ENCODE data around the gene SKAP2.

SKAP2 gene

DNA sequence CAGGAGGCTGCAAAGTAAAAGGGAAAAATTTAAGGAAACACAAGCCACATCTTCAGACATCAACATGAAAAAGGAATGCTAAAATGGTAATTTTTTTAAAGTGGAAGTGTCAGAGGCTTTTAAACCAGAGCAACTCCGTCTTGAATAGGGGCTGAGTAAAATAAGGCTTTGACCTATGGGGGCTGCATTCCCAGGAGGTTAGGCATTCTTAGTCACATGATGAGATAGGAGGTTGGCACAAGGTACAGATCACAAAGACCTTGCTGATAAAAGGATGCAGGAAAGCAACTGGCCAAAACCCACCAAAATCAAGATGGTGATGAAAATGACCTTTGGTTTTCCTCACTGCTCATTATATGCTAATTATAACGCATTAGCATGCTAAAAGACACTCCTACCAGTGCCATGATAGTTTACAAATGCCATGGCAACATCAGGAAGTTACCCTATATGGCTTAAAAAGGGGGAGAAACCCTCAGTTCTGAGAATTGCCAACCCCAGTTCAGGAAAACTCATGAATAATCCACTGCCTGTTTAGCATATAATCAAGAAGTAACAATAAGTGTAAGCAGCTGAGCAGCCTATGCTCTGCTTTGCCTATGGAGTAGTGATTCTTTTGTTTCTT is 128.3 kb downstream of the SKAP2 start:
- no peak for DNase-seq

DNA sequence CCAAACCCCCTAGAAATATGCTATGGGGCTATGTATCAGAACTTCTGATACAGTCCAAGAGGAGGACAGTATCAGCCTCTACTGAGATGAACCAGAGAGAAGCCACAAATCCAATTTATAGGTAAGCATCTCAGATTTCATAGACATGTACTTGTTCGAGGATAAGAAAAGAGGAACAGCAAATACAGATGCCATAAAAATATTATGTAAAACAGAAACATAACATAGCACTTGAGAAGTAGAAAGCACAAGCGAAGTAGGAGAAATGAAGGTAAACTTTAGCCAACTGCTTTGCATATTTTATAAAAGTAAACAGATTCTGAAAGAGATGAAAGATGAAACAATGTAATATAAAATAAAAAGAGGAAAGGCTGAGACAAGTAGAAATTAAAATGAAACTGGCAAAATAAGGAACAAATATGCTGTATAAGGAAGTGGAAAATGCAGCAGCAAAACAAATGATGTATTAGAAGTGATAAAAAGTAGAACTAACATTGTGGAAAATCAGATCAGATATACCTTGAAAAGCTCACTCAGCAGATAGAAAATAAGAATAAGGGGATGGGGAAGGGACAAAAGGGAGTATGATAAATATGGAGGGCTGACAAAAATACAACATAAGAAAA is 135.1 kb downstream of the SKAP2 start:
- peak; percentile 85 for DNase-seq

DNA sequence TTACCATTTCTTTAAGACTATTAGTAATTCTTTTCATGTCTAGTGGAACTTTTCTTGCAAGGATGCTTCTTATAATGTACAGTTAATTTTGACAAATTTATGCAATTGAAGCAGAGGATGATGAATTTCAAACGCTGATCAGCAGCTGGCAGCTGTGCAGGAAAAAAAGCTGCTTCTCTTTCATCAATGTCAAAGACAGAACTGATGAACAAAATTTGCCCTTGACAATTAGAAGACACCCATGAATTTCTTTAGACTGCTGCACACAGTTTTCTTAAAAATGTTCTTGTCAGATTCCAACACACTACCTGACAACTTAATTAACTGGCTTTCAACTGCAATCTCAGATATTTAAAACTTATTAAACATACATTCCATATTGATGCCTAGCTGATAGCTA is 138.3 kb downstream of the SKAP2 start:
- DNase-seq: no peak

DNA sequence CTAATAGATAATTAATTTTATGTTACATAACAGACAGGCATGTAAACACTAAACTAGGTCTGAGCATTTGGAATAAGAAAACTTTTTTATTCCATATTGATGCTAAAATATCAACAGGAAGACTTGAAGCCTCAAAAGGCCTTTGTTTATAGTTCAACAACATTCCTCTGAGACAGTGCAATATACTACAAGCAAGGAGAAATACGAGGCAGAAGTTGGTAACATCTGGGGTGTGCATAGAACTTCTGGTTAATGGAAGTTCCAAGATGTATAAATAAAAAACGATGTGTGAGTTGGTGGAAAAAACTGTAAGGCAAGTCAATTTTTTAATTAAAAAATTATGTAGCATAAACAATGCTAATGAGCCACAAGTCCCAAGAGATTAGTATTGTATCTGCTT is 139.6 kb downstream of the SKAP2 start:
- DNase-seq: no peak

DNA sequence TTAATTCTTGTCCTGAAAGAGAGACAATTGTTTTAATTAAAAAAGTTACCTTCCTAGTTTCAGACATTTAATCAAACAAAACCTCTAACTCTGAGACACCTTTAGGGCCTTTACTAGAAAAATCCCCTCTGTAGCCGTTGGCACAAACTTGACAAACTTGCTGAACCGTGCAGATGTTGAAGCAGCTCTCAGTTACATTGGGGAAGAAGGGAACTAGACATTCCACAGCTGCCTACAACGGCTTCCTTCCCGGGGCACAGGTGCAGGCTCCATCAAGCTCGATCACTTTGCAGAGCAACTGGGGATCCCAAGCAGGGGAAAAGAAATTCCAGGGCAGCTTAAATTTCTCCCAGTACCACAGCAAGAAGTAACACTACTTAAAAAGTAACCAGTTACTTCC is 141.3 kb downstream of the SKAP2 start:
- DNase-seq: peak; percentile 71

DNA sequence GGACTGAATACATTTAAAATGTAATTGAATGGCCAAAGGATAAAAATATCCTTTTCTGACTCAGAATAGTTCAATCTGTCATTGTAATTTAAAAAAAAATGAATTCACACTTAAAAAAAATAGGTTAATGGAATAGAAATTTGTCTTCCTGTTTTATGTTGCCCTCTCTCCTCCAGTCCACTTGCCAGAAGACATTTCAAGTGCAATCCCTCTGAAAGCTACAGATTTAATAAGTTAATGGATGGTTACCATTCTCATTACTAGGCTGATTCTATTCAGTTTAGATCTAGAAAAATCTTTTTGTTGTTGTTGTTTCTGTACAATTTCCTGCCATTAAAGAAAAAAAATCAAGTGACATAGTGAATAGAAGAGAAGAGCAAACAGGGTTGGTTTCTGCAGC is 142.9 kb downstream of the SKAP2 start:
- DNase-seq: no peak

DNA sequence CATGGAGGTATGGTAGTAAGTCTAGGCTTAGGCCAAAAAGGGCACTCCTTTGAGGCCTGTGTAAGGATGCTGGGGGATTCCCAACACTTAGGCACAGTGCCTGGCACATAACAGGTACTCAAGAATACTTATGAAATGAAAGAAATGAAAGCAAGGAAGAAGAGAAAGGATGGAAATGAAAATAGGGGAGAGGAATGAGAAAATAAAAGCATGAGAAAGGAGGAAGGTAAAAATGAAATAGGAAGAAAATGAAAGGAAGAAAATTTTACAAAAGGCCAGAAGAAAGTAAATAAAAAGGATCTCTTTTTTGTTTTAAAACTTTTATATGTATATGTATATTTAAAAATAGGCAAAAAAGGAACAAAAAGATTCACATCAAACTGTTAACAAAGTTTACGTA is 146.3 kb downstream of the SKAP2 start:
- no peak for DNase-seq

DNA sequence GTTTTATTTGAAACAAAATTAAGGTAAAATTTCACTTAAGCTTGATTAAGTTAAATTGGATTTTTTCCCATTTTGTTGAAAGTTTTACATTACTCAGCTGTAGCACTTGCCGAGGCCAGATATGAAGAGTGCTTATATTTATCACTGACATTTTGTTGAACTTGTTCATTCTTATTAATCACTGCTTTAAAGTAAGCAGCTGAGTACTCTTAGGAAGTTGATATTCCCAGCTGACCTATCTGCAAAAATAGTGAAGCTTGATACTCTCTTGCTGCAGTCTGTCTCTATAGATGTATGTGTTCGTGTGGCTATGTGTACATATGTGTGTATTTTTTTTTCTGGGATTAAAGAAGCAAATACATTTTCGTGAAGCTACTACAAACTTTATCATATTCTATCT is 150.0 kb downstream of the SKAP2 start:
- no peak for DNase-seq

DNA sequence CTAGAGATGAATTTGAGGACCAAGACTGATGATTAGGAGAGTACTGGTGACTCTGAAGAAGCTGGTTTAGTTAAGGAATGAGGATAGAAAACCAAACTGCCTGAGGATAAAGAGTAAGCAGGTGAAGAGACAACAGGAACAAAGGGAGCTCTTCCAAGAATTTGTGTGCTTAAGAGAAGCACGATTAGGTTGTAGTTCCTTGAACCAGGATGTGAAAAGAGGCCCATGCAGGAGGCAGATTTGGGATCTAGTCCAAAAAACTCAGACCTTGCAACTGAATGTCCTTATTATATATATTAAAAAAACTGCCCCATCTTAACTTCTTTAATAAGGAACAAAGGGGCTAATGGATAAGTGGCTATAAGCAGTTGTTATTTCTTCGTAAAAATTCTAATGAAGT is 150.4 kb downstream of the SKAP2 start:
- no peak for DNase-seq

DNA sequence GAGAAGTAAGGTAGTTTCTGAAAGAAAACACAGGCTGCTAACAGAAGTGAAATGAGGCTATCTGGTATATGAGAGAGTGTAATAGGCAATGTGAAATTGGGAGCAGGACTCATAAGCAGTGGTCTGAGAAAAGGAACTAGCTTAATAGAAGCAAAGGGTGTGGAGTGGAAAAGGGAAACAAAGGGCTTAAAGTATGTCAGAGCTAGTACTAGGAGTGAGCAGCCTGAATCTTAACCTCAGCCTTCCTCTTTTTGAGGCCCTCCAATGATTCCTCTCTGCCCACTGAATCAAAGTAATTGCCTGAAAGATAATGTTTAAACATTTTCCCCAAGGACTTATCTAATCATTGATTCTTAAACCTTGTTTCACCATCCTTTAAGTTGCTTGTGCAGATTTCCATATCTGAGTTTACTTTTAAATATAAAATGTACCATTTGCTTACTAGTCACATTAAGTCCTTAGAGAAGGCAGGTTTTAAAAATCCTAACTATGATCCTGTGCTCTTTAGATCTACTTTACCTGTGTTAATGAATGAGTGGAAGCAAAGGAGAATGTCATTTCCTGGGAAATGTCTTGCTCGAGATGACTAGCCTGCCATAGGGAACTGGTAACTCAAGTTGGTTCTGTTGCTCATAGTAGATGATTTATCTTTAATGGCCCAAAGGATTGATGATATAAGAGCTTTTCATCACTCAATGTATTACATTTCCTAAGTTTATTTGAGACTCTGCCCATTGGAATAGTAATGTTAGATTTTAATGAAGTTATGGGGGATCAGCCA is 155.0 kb downstream of the SKAP2 start:
- DNase-seq: no peak

DNA sequence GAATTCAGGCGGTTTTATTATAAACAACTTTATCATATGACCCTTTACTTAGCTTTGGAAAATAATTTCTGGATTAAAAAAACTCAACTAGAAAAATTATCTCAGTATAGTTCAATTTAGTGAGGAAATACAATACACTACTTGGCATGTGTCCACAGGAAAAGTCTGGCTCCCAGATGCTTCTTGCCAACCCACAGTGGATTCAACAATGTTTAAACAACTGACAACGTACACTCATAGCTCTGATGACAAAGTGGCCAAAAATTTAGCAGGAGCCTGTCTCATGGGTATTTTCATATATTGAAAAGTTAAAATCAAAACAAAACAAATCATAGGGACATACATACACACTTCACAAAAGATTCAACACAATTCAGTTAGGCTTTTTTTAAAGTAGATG is 158.8 kb downstream of the SKAP2 start:
- DNase-seq: no peak

DNA sequence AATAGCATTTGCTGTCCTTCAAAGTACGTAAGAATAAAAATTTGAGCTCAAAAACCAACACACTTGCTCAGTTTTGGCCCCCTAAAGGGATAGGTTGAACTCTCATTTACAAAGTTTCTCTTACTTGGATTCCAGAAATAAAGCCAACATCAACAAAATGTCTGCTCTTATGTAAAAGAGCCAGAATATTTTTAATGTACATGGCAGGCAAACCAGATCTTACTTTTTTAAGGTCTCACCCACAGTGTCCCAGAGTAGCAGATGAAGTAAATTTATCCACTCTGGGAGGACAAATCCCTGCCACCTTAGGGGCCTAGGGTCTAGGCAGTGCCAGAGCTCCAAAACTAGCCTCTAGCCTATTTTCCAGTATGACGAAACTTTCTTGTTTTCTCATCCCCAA is 159.6 kb downstream of the SKAP2 start:
- no peak for DNase-seq

DNA sequence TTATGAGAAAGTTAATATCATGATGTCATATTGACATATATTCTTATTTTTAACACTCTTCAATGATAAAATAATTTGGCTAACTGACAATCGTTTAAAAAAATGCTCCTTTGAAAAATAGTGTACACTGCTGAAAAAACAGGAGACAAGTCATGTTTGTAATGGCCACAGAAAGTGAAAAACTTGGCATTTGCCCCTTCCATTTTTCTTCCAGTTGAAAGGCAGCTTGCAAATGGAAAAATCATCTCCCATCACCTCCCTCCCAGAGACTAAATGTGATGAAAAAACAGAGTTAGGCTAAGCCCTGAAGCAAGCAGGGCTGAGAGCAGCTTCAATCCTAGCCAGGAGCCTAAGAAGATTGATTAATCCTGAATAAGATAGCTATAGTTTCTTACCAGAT is 160.4 kb downstream of the SKAP2 start:
- DNase-seq: no peak

DNA sequence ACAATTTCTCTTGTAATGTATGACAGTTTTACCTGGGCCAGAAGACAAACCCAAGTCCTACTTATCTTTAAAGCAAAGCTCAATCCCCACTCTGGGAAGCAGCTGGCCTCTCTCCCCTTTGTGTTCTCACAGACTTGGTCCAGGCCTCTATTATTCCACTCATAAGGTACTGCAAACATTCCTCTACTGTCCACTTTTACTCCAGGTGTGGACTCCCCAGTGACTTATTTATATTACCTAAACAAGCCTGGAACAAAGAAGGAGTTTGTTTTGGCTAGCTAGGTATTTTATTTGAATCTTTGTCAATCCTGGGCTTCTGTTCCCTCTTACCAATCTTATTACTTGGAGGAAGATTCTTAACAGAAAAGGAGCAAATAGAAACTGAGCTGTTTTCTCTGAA is 163.5 kb downstream of the SKAP2 start:
- DNase-seq: no peak

DNA sequence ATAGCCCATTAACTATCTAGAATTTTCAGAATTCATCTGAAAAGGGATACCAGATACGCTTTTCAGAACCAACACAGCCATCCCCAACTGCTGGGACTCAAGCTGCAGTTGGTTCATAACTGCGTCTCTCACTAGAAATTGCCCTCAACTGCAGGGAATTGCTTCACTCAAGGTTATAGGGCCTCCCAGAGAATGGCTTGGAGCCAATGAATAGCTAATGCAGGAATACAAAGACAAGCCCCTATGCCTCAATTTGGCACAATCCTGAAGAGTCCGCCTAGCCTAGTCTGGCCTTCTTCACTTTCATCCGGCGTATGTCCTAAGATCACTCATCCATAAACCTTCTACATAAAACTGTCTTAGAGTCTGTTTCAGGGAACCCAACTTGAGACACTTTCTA is 164.0 kb downstream of the SKAP2 start:
- DNase-seq: no peak

DNA sequence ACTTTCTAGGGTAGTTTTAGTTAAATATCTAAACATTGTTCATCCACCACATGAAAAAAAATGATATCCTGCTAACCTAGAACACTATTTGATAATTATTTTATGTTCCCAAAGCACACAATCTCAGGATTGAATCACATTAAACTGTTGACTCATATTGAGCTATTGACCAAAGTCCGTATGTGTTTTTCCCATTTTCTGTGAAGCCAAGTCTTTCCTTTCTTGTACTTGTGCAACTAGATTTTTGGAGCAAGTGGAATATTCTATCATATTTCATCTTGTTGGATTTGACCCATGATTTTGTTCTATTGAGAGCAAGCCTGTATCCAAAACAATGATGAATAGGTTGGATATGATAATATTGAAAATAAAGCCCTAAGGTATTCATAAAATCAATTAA is 164.6 kb downstream of the SKAP2 start:
- no peak for DNase-seq

DNA sequence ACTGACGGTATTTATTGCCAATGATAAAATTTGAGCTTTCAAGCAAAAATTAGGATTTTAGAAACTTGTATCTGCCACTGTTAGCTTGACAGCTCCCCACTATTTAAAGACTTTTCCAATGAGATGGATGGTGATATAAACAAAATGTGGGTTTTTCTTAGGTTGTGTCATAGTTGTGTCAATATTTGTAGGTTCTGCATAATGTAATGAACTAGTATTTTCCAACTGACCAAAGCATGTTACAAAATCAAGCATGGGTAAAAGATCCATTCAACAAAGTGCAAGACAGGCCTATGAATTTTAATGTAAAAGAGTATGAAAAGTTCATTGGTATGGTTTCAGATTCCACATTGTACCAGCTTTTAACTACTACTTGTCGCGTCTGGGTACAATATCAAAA is 165.6 kb downstream of the SKAP2 start:
- DNase-seq: no peak

DNA sequence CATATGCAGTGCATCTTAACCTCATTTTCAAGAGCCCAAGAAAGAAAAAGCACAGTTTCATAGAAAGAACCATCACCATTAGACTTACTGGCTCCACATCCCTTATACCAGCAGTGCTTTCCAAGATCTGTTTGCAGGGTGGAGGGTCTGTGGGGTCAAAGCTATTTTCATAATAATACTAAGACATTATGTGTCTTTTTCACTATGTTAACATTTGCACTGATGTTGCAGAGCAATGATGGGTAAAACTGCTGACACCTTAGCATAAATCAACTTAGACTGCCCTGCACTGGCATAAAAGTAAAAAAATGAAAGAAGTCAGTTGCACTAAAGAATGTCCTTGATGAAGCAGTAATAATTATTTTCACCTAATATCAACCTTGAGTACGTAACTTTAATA is 166.2 kb downstream of the SKAP2 start:
- peak; percentile 73 for DNase-seq

DNA sequence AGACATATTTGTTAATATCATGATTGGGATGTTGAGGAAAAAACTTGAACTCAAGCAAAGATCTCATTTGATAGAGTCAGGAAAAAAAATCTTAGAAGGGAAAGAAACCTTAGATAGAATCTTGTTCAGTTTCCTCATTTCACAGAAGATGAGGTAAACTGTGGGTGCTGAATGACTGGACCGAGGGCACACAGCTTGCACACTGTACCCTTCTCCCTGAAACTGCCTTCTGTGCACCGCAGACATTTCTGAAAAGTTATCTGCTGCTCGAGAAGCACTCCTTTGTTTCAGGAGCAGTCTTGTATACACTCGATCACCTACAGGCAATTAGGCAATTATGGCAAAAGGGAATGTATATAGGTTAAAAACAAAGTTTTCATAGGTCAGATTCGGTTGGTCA is 167.4 kb downstream of the SKAP2 start:
- DNase-seq: no peak

DNA sequence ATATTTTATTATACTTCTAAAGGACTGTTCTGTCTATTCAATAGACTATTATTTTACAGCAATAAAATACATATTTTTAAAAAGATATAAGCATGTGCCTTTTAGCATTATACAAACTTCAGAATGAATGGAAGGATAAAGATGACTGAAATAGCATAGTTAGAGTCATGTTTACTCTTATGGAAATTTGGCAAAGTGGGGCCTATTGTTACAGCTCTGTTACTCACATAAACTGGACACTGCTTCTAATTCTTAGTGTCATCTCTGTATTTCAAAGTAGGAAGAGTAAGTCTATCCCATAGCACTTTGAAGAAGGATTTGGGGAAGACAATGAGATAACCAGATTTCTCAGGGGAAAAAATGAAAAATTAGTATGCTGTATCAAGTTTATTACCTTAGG is 168.2 kb downstream of the SKAP2 start:
- DNase-seq: peak; percentile 84

DNA sequence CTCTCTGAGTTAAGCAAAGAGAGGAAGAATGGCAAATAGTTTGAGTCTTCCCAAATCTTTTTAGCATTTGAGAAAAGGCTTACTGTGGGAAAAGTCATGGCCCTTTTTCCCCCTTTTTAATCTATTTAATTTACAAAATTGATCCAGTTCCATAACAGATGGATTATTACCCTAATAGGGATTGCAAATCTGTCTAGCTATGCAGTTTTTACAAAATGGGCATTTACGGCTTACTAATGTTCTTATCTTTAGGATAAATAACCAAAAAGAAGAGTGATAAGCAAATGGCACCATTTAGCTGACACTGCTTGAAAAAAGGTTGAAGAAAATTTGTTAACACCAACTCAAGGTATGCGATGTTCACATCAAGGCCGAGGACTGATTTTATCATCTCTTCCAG is 169.7 kb downstream of the SKAP2 start:
- no peak for DNase-seq

DNA sequence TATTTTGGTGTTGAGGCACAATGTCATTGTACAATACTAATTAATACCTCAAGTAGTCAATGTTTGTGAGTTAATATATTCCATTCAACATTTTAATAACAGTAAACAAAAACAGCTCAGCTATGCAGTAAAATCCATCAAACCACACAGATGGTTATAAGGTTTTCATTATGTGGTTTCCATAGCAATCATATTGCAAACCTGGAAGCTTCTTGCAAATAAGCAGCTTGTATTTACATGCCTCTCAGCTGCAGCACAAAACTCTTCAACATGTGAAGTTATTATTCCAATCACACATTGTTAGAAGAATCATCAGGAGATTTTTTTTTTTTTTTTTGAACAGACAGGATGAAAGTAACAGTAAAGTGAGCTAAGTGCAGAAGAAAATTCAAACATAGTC is 170.2 kb downstream of the SKAP2 start:
- peak; percentile 86 for DNase-seq

DNA sequence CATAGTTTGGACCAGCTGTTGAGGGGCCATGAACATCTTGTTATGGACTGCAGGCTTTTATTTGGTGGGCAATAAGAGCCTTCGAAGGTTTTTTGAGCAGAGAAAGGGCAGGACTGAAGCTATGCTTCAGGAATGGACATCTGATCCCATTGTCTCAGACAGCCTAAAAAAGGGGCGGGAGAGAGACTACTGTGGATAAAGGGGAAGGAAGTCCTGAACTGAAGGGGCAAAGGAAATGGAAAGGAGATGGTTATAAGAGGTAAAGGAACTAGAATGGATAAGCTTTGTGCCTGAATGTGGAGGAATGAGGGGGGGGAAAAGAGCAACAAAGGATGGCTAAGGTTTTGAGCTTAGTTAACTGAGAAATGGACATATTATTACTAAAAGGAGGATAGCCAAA is 172.5 kb downstream of the SKAP2 start:
- DNase-seq: no peak

DNA sequence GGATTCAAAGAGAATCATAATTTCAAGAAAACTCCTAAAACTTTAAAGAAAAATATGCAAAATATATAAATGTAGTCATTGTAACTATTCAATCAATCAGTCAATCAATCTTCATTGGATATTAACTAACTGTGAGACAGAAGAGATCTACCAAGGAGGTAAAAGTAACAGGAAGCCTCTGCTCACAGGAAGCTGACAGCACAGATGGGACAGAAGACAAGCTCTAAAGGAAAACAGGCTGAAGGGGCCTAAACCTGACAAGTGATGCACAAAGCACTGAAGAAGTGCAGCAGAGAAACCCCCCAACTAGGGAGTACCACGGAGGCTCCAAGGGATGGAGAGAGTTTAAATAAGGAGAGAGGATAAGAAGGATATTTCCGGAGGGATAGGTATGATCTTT is 173.0 kb downstream of the SKAP2 start:
- no peak for DNase-seq
